Stimulated activated CD4-positive, alpha-beta T cell treated with anti-CD3 and anti-CD28 coated beads, Interleukin-4, amount 100 ng/mL, for 1 hour (primary cell): ENCODE results near the gene TBC1D8.

Experiments
- DNase-seq: peaks from one replicate; pipeline ENCODE4 v3.0.0-alpha.2; 2020

The TBC1D8 gene

GRCh38 chr2:101133492-101134100 lies 17.6 kb downstream of the TBC1D8 start:
- DNase-seq, result no peak

- no peak for DNase-seq
Measured at GRCh38 chr2:101132202-101132601, 19.0 kb downstream of the TBC1D8 start.

- DNase-seq, result no peak
Measured at GRCh38 chr2:101130081-101130480, 21.1 kb downstream of the TBC1D8 start.

GRCh38 chr2:101127319-101128056 lies 23.7 kb downstream of the TBC1D8 start:
- DNase-seq, result no peak

GRCh38 chr2:101125808-101126207 lies 25.4 kb downstream of the TBC1D8 start:
- no peak for DNase-seq

GRCh38 chr2:101125374-101125773 lies 25.8 kb downstream of the TBC1D8 start:
- no peak for DNase-seq

- DNase-seq, result no peak
Measured at GRCh38 chr2:101124643-101125366, 26.4 kb downstream of the TBC1D8 start.

- DNase-seq, result no peak
Measured at GRCh38 chr2:101123795-101124471, 27.2 kb downstream of the TBC1D8 start.

- DNase-seq, result no peak
Measured at GRCh38 chr2:101121174-101121573, 30.0 kb downstream of the TBC1D8 start.

GRCh38 chr2:101120124-101120996 lies 30.8 kb downstream of the TBC1D8 start:
- DNase-seq, result no peak

- no peak for DNase-seq
Measured at GRCh38 chr2:101119431-101119830, 31.8 kb downstream of the TBC1D8 start.

GRCh38 chr2:101116841-101117552 lies 34.2 kb downstream of the TBC1D8 start:
- no peak for DNase-seq

GRCh38 chr2:101116348-101116747 lies 34.8 kb downstream of the TBC1D8 start:
- no peak for DNase-seq

- no peak for DNase-seq
Measured at GRCh38 chr2:101115664-101116063, 35.5 kb downstream of the TBC1D8 start.

GRCh38 chr2:101114815-101115214 lies 36.4 kb downstream of the TBC1D8 start:
- no peak for DNase-seq

- no peak for DNase-seq
Measured at GRCh38 chr2:101114268-101114783, 36.9 kb downstream of the TBC1D8 start.

GRCh38 chr2:101113441-101114267 lies 37.5 kb downstream of the TBC1D8 start:
- DNase-seq, result no peak

GRCh38 chr2:101112772-101113157 lies 38.4 kb downstream of the TBC1D8 start:
- DNase-seq, result no peak

GRCh38 chr2:101111917-101112771 lies 39.0 kb downstream of the TBC1D8 start:
- DNase-seq, result no peak
